Measurements from ENCODE around the gene OR5AN1.

Gene OR5AN1

GRCh38 chr11:59358595-59358994 lies at the start of gene OR5AN1:
OR5AN1 (plus strand) TSS chr11:59358895; CDS start chr11:59364459, 5,564 bp downstream.
- TF ChIP-seq CTCF (IDR thresholded peaks at IDR 0.05): no peak

GRCh38 chr11:59335001-59335400 lies 23.7 kb upstream of the OR5AN1 start:
- no peak for TF ChIP-seq CTCF (IDR thresholded peaks at IDR 0.05)

- TF ChIP-seq CTCF (IDR thresholded peaks at IDR 0.05): no peak
Measured at GRCh38 chr11:59336176-59336575, 22.5 kb upstream of the OR5AN1 start.

- no peak for TF ChIP-seq CTCF (IDR thresholded peaks at IDR 0.05)
Measured at GRCh38 chr11:59336931-59337330, 21.8 kb upstream of the OR5AN1 start.

- TF ChIP-seq CTCF (IDR thresholded peaks at IDR 0.05): no peak
Measured at GRCh38 chr11:59355226-59355625, 3.5 kb upstream of the OR5AN1 start.

GRCh38 chr11:59356561-59356960 lies 2.1 kb upstream of the OR5AN1 start:
- no peak for TF ChIP-seq CTCF (IDR thresholded peaks at IDR 0.05)

GRCh38 chr11:59358020-59358419 lies 675 bp upstream of the OR5AN1 start:
- no peak for TF ChIP-seq CTCF (IDR thresholded peaks at IDR 0.05)

Data from LNCAP (cell line).